ENCODE measurements around the gene FES.

GRCh38 chr15:90870354-90871138 lies 13.8 kb upstream of the FES start:
- TF ChIP-seq CTCF (IDR thresholded peaks at IDR 0.05): no peak
- TF ChIP-seq EP300 (IDR thresholded peaks at IDR 0.05): no peak
- no peak for TF ChIP-seq POLR2A (IDR thresholded peaks at IDR 0.05)
